ENCODE measurements around the gene TMED5. TPM values are rescaled to one million over a fixed set of nuclear protein-coding genes. Genes with fewer than 3 reads are reported as not detected.
A peak's percentile ranks its signal among the peaks of the same experiment; 100 is the strongest.
"Not testable (repeated sequence)": the region's sequence is repeated elsewhere in the genome, so short reads cannot be mapped to it uniquely, and the experiment has no call there.

Gene TMED5
- total RNA-seq (2022) (66.1 and 68.0 TPM in 2 replicates), Bru-seq, nascent RNA (percentile 88 among the genes with signal in this experiment), BruChase-seq, experiment 1, labeled RNA remaining after a 6-hour chase (percentile 95 among the genes with signal in this experiment), BruChase-seq, experiment 2, labeled RNA remaining after a 2-hour chase (percentile 89 among the genes with signal in this experiment)
- long read RNA-seq, full-length matches to known transcripts: 142 of 166 reads
- long read RNA-seq, partial matches to known transcripts: 8 of 166 reads
- long read RNA-seq, other reads (novel, unspliced or antisense): 16 of 166 reads

GRCh38 chr1:93179886-93180722 is at the start of gene TMED5:
TSS of gene TMED5 (minus strand) at chr1:93180413. CDS start at chr1:93180242, 171 bp downstream.
- no TSS peak for BruUV-seq (replicated peaks)
- H3K4me3 Mint-ChIP-seq (ENCODE audit: low read depth, unreplicated experiment): peak within 1 kb of the TSS; percentile 97
- TF ChIP-seq CTCF (IDR thresholded peaks at IDR 0.05; ENCODE audit: unreplicated experiment): peak; percentile 12
- peaks cover 37% of the 10 kb centered on the region for H3K4me1 Mint-ChIP-seq (ENCODE audit: low read depth, unreplicated experiment)
- H3K27ac Mint-ChIP-seq (ENCODE audit: unreplicated experiment): peak within 1 kb of the TSS; percentile 96
- no peaks in the 10 kb centered on the region for H3K27me3 Mint-ChIP-seq (ENCODE audit: unreplicated experiment)
- CTCF ChIA-PET: no interaction called here
- H3K36me3 Mint-ChIP-seq (ENCODE audit: insufficient read depth, unreplicated experiment): peaks cover 51% of the 10 kb centered on the region
- peak; percentile 98 for DNase-seq
- intact Hi-C loops (cut with micrococcal nuclease; ENCODE audit: unreplicated experiment): loop anchor here (5.0 kb wide), 1 partner anchor 98 kb away; no protein-coding TSS in a partner anchor
- no peaks in the 10 kb centered on the region for H3K9me3 Mint-ChIP-seq (ENCODE audit: low read depth, unreplicated experiment)

DNA sequence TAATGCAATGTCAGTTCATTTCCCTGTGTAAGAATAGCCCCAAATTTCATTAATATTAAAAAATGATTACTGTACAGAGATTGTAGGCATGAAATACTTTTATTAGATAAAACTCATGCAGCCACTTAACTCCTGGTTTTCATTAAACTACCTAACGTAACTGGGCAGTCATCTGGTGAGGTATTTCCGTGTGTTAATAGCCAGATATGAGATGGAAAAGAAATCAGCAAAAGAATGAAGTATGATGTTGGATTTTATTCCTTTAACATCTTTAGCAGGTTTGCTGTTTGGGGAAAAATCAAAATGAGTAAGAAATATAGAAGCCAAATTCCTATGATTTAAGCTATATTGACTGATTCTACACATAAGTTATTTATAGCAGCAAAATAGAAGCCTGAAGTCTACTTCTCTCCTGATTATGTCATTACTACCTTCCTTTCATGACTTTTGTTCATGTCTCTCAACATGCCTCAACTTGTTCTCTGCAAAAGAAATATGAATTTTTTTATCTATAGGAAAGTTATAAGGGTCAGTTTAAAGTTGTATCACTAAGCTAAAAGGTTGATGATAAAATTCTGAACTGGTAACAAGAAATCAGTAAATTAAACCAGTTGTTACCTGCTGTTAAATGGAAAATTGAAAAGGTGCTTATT is 42.9 kb upstream of the TMED5 start:
- no peak for DNase-seq
- Mint-ChIP-seq H3K36me3 (ENCODE audit: insufficient read depth, unreplicated experiment) (peaks cover 15% of the 10 kb centered on the region), H3K4me1 (ENCODE audit: low read depth, unreplicated experiment) (no peaks in the 10 kb centered on the region), H3K27me3 (ENCODE audit: unreplicated experiment) (no peaks in the 10 kb centered on the region), H3K9me3 (ENCODE audit: low read depth, unreplicated experiment) (peaks cover 2% of the 10 kb centered on the region), H3K27ac (ENCODE audit: unreplicated experiment) (no peak overlapping the region), H3K4me3 (ENCODE audit: low read depth, unreplicated experiment) (no peak overlapping the region)
- intact Hi-C loops (cut with micrococcal nuclease; ENCODE audit: unreplicated experiment): no loop called here
- TF ChIP-seq CTCF (IDR thresholded peaks at IDR 0.05; ENCODE audit: unreplicated experiment): no peak
- CTCF ChIA-PET: no interaction called here
- BruUV-seq (replicated peaks): no TSS peak

GRCh38 chr1:93221913-93222312 is 41.7 kb upstream of the TMED5 start:
- Mint-ChIP-seq H3K9me3 (ENCODE audit: low read depth, unreplicated experiment) (peaks cover 2% of the 10 kb centered on the region), H3K36me3 (ENCODE audit: insufficient read depth, unreplicated experiment) (peaks cover 22% of the 10 kb centered on the region), H3K4me3 (ENCODE audit: low read depth, unreplicated experiment) (no peak overlapping the region), H3K27me3 (ENCODE audit: unreplicated experiment) (no peaks in the 10 kb centered on the region), H3K4me1 (ENCODE audit: low read depth, unreplicated experiment) (no peaks in the 10 kb centered on the region), H3K27ac (ENCODE audit: unreplicated experiment) (no peak overlapping the region)
- no TSS peak for BruUV-seq (replicated peaks)
- TF ChIP-seq CTCF (IDR thresholded peaks at IDR 0.05; ENCODE audit: unreplicated experiment): no peak
- no peak for DNase-seq
- CTCF ChIA-PET: interaction anchor here (0.6 to 0.7 kb wide), 2 partner anchors 124 to 145 kb away, joined by 5 read pairs; no protein-coding TSS in a partner anchor
- intact Hi-C loops (cut with micrococcal nuclease; ENCODE audit: unreplicated experiment): no loop called here

GRCh38 chr1:93220716-93221115 is 40.5 kb upstream of the TMED5 start:
- peaks cover 14% of the 10 kb centered on the region for H3K36me3 Mint-ChIP-seq (ENCODE audit: insufficient read depth, unreplicated experiment)
- DNase-seq; H3K27me3 Mint-ChIP-seq (ENCODE audit: unreplicated experiment); intact Hi-C loops (cut with micrococcal nuclease; ENCODE audit: unreplicated experiment); CTCF ChIA-PET; H3K9me3 Mint-ChIP-seq (ENCODE audit: low read depth, unreplicated experiment); H3K4me1 Mint-ChIP-seq (ENCODE audit: low read depth, unreplicated experiment); H3K4me3 Mint-ChIP-seq (ENCODE audit: low read depth, unreplicated experiment); BruUV-seq (replicated peaks); H3K27ac Mint-ChIP-seq (ENCODE audit: unreplicated experiment): not testable (repeated sequence)
